HG02798 (cell line): ENCODE measurements around the gene NTM.
"Not testable (repeated sequence)": the region's sequence is repeated elsewhere in the genome, so short reads cannot be mapped to it uniquely, and the experiment has no call there.

Source experiments
- ATAC-seq: cut with Tn5 transposase; IDR thresholded peaks from one replicate; pipeline ENCODE4 v1.9.1; 2021; ENCODE audit warnings: mild to moderate bottlenecking; ENCODE audit not compliant: unreplicated experiment, poor library complexity

Gene NTM

GRCh38 chr11:132043714-132044113 lies 673.3 kb downstream of the NTM start:
- ATAC-seq, result no peak

DNA sequence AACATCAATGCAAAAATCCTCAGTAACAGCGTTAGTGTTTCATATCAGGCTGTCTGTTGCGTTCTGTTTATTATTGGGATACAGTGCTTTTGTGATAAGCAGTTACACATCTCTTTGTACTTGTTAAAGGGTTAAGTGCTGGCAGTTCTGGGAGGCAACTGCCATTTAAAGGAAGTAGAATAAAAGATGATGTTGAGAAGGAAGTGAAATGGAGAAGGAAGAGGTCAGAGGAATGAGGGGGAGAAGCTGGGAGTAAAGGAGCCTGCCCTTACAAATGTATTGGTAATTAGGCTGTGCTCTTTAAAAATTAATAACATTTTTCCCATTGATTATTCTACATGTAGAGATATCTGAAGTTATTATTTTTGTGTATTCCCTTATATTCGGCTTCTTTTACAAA lies 674.7 kb downstream of the NTM start:
- ATAC-seq, result no peak

DNA sequence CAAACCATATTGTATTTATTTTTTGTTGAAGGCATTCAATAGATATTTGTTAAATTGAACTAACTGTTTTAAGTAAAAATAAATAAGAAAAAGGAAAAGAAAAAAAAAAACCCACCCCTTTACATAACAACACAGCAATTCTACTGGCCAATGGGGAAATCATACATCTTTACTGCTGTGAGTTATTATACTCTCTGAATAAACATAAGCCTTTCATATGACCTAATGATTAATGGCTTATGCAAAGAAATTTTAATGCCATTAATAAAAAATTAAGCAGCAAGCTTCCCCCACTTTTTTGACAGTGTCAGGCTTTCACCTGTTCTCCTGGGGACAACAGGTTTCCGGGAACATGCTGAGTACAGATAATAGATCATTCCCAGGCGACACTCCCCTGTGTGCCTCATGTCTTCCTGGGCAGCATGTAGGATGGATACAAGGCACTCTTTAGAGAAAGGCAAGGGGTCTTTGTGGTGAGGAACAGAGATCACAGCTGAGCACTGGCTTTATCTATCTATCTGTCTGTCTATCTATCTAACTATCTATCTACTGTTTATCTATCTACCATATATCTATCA lies 676.0 kb downstream of the NTM start:
- ATAC-seq, result no peak

DNA sequence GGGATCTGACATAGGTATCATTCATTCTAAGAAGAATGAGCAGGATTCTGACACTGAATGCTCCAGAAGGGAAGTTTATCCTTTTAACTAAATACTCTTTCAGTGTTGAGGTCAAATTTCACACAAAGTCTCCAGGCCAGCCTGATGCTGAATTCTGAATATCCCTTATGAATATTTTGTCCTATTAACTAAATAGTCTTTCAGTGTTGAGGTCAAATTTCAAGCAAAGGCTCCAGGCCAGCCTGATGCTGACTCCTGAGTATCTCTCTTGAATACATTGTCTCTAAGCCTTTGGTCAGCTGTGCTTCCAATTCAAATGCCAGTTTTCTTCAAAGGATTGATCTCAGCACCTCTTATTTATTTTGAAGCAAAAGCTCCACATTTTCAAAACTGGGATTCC lies 676.8 kb downstream of the NTM start:
- ATAC-seq, result no peak

DNA sequence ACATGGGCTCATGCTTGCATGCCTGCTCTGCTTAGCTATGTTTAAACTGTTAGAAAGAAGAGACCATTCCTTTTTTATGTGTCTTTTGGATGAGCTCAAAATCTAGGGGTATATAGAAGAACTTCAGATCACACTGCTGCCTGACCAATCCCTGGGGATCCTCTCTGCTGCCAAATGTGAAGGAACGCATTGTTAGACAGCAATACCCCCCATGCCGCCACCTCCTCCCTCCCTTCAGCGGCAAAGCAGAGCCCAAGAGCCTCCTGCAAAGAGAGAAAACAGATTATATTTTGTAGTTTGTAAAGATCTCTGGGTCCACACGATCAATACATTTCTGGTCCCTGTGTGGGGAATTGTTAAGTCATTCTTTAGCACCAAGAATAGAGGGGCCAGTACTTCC lies 677.6 kb downstream of the NTM start:
- ATAC-seq, result no peak

DNA sequence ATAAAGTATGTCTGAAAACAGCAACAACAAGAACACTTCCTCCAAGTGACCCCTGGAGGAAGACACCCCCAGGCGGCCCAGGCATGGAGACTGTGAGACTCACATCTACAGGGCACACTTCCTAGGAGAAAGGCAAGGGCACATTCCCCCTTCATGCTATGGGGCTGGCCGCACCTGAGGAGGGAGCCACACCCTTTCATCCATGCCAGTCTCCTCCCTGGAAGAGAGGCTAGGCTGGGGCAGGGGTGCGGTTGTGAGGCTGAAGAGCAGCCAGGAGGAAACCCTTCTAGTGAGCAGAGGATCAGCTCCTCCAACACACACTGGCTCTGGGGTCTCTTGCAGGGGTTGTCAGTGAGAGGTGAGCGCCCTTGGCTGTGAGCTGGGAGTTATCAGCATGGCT lies 678.8 kb downstream of the NTM start:
- no peak for ATAC-seq

GRCh38 chr11:132050049-132050448 lies 679.6 kb downstream of the NTM start:
- ATAC-seq, result no peak

DNA sequence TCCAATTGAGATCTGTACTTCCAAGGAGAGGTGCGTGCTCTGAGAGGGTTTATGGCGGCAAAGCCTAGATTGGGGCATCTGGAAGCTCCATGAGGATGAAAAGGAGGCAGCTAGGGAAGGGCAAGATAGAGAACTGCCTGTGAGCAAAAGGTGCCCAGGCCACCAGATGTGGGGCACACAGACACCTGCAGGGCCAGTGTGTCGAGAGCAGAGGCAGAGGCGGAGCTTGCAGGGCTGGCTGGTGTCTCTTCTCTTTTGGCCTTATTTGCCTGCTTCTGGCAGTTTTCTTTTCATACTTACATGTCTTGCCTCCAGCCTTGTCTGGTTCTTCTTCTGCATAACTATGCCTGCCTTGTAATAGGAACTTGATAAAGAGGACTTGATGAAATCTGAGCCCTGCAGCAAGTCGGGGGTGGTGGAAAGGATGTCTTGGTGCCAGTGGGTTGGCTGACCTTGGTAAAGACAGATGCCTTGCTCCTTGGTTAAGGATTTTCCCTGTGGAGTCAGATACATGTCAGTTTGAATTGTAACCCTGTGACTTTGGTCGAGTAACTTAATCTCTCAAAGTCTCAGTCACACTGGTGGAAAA lies 680.3 kb downstream of the NTM start:
- no peak for ATAC-seq

GRCh38 chr11:132051704-132052103 lies 681.3 kb downstream of the NTM start:
- ATAC-seq, result no peak

GRCh38 chr11:132052342-132052741 lies 681.9 kb downstream of the NTM start:
- ATAC-seq, result no peak

GRCh38 chr11:132052904-132053303 lies 682.5 kb downstream of the NTM start:
- no peak for ATAC-seq

DNA sequence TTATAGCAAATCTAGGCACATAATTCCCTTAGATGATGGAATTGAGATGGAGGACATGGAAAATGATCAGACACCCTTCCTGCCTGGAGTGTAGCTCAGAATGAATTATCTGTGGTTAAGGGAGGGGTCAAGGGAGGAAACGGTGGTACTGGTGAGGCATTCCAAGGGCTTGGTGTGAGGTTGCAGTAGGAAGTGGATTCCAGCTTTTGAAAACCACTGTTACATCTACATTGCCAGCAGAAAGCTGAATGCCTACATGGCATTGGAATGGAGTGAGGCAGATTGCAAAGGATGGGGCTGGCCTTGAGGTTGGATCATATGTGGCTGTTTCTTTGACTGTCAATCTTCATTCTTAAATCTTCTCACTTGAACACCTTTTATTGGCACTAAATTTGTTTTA lies 684.4 kb downstream of the NTM start:
- no peak for ATAC-seq

DNA sequence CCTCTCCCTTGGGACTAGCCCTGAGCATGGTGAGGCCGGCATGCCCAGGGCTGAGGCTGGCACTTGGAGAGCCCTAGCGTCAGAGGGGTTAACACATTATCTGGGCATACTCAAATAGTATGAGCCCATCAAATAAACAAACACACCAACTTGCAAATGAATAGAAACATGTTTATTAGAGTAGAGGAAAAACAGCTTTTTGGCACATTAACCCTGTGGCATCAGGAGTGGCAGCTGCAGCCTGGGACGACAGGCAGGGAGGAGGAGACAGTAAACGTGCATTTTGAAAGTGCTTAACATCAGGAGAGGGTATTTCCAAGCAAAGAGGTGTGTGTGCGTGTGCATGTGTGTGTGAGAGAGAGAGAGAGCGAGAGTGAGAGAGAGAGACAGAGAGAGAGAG lies 684.9 kb downstream of the NTM start:
- ATAC-seq, result no peak

GRCh38 chr11:132056689-132057088 lies 686.3 kb downstream of the NTM start:
- ATAC-seq, result no peak

DNA sequence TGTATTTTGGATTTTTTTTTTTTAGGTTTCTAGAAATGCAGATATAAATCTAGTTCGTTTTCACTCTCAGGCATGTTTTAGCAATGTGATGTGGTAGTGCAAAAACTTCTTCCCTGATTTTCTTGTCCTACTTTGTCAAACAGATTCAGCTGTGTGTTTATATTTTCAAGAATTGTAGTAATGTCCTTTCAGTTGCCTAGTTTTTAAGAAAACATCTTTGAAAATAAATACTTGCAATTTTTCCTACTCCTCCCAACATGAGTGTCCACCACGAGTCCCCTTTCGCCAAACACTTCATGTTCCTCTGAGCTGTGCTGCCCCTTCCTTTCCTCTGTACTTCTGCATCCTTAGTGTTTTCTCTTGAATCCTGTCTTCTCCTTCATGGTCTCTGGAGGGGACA lies 686.9 kb downstream of the NTM start:
- ATAC-seq, result no peak

- ATAC-seq, result no peak
These were observed 687.9 kb downstream of the NTM start for GRCh38 chr11:132058211-132058772.

DNA sequence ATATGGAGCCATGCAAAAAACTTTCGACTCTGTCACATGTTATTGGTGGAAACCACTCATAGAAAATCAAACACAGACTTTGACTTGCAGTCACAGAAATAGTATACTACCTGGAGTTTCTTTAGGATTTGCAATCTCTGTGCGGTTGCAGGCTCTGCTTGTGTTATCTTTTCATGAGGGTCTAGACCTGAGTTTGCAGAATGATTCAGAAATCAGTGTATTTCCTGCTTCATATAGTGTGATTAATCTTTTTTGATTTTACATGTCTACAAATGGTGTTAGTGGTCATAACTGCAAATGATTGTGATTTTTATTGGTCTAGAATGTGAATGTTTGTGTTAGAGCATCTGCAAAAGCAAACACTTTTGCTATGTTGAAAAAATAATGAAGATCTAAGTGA lies 690.2 kb downstream of the NTM start:
- ATAC-seq, result no peak

- ATAC-seq, result no peak
These were observed 691.6 kb downstream of the NTM start for GRCh38 chr11:132062031-132062430.

DNA sequence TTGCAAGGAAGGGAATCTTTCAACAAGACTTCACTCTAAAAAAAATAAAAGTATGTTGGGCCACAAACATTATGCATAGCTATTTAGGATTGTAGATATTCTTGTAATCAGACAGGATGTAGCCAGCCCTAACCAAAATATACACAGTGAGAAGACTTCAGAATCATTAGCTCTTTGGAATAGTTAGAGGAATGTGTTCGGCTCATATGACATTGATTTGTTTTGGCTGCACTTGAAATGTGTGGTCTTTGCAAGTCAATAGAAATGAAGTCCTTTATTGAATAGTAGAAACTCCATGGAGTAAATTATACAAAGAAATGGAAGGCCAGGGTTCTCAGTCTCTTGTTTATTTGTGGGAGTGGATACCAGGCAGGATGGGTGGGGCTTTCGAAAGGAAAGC lies 692.1 kb downstream of the NTM start:
- ATAC-seq, result no peak

GRCh38 chr11:132064987-132065620 lies 694.7 kb downstream of the NTM start:
- no peak for ATAC-seq

DNA sequence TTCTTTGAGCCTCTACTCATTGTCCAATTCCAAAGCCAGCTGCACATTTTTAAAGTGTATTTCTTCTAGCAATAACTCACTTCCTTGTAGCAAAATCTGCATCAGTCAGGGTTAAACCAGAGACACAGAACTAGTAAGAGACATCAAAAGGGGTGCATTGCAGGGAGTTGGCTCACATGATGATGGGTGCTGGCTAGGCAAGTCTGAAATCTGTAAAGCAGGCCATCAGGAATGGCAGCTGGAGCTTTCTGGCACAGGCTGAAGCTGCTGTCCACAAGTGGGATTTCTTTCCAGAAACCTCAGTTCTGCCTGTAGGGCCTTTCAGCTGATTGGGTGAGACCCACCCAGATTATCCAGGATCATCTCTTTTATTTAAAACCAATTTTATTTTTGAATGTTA lies 698.1 kb downstream of the NTM start:
- no peak for ATAC-seq

- ATAC-seq, result not testable (repeated sequence)
These were observed 699.2 kb downstream of the NTM start for GRCh38 chr11:132069593-132069992.
